22Rv1 (cell line): Measurements from ENCODE around the gene TFDP1.

Source experiments
- H3K27ac ChIP-seq: fragments of 450-650 bp; 2 replicates; pipeline ENCODE4 v1.5.1; 2017
- ZFX ChIP-seq: fragments of 450-650 bp; IDR thresholded peaks from 2 replicates; pipeline ENCODE4 v1.6.1; 2017; ENCODE audit warnings: antibody characterized with exemption, borderline replicate concordance
- TF ChIP-seq, protein P1 (sequence below): fragments of 450-650 bp; IDR thresholded peaks from 2 replicates; pipeline ENCODE4 v1.5.1; 2017; ENCODE audit warnings: mild to moderate bottlenecking

The TFDP1 gene

DNA sequence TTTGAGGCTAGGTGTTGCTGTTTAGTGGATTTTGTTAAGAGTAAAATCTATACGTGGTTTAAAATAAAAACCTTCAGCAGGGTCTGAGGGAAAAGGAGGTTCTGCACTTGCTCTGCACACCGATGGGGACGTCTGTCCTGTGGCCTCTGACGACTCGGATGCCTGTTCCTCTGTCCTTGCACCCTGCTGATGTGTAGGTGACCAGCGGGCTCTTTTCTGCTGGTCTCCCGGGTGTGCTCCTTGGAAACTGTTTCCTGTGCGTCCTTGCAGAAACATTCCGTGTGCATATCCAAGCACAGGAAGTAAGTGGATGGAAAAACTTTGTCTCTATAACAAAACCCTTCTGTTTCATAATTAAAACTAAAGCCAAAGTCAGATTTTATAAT lies 69.6 kb downstream of the TFDP1 start:
- H3K27ac ChIP-seq: no peak overlapping the region
- TF ChIP-seq ZFX: no peak
- TF ChIP-seq, protein P1, sequence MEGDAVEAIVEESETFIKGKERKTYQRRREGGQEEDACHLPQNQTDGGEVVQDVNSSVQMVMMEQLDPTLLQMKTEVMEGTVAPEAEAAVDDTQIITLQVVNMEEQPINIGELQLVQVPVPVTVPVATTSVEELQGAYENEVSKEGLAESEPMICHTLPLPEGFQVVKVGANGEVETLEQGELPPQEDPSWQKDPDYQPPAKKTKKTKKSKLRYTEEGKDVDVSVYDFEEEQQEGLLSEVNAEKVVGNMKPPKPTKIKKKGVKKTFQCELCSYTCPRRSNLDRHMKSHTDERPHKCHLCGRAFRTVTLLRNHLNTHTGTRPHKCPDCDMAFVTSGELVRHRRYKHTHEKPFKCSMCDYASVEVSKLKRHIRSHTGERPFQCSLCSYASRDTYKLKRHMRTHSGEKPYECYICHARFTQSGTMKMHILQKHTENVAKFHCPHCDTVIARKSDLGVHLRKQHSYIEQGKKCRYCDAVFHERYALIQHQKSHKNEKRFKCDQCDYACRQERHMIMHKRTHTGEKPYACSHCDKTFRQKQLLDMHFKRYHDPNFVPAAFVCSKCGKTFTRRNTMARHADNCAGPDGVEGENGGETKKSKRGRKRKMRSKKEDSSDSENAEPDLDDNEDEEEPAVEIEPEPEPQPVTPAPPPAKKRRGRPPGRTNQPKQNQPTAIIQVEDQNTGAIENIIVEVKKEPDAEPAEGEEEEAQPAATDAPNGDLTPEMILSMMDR: no peak

DNA sequence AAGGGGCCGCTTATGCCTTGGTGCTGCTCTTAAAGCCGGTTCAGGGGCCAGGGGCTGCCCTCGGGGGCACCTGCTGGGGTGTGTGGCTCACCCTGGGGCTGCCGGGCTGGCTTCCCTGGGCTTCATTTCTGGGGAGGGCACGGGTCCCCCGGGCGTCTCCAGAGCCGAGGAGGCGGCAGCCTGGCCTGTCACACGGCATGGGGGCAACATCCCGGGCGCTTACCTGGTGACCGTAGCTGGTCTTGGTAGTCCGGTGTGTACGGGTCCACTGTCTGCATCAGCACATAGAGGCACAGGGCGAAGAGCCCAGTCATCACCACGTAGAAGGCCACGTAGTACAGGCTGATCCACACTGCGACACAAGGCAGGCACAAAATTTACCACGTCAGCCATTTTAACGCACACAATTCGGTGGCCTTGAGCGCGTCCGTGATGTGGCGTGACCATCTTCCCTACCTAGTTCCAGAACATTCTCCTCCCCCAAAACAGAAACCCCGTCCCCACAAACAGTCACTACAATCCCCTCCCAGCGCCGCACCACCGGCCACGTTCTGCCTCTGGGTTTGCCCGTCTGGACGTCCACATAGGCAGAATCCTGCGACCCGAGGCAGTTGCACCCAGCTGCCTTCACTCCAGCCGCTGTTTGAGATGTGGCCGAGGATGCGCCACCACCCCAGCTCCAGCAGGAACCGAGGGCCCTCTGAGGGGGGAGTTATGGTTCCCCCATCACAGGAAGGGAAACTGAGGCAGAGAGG lies 70.2 kb downstream of the TFDP1 start:
- TF ChIP-seq ZFX: no peak
- TF ChIP-seq, protein P1: no peak
- no peak overlapping the region for H3K27ac ChIP-seq

DNA sequence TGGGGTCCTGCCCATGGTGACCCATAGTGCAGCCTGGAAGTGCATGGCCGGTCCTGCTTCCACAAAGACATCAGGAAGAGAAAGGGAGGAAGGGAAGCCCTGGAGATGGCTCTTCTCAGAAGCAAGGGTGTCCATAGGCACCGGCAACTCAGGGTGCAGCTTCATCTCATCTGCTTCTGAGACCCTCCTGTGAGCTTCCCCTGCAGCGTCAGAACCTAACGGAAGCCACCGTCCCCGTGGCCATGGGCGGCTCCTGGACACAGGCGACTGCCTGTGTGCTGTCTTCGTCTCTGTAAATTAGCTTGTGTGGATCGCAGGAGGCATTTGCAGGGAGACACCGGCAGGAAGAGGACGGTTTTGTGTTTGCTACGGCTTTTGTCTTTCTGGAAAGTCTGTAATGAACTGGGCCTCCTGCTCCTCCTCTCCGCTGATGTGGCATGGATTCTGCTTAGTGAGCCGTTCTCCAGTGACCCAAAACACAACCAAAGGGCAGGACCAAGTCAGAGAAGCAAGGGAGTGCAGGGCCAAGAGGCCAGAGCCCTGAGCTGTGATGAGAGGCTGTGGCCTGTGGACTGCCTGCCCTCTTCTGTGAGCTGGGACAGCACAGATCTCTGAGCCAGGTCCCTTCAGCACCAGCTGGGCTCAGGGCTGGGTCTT lies 70.9 kb downstream of the TFDP1 start:
- no peak overlapping the region for H3K27ac ChIP-seq
- TF ChIP-seq, protein P1: no peak
- no peak for TF ChIP-seq ZFX

DNA sequence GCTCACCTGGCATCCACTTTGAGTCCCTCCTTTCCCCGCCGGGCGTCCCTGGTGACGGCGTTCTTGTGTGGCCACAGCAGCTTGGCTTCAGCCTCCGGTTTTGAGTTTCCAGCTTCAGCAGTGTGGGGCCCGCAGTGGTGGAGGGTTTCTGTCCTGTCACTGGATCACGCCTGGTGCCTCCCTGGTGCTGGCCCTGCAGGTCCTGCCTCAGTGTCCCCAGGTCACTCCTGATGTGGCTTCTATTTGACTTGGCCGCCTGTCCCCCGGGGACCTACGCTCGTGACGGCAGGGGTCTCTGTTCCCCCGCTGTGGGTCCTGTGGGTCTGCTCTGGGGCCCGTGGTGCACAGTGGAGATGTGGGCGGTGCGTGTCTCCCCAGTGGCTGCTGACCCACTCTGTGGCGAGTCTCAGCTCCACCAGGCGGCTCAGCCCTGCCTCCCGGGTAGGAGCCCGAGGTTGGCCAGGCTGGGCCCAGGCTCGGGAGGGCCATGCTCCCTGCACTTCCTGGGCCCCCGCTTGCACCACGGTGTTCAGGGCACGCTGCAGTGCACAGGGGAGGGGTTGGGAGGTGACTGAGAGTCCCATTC lies 71.5 kb downstream of the TFDP1 start:
- TF ChIP-seq, protein P1: no peak
- no peak for TF ChIP-seq ZFX
- no peak overlapping the region for H3K27ac ChIP-seq

DNA sequence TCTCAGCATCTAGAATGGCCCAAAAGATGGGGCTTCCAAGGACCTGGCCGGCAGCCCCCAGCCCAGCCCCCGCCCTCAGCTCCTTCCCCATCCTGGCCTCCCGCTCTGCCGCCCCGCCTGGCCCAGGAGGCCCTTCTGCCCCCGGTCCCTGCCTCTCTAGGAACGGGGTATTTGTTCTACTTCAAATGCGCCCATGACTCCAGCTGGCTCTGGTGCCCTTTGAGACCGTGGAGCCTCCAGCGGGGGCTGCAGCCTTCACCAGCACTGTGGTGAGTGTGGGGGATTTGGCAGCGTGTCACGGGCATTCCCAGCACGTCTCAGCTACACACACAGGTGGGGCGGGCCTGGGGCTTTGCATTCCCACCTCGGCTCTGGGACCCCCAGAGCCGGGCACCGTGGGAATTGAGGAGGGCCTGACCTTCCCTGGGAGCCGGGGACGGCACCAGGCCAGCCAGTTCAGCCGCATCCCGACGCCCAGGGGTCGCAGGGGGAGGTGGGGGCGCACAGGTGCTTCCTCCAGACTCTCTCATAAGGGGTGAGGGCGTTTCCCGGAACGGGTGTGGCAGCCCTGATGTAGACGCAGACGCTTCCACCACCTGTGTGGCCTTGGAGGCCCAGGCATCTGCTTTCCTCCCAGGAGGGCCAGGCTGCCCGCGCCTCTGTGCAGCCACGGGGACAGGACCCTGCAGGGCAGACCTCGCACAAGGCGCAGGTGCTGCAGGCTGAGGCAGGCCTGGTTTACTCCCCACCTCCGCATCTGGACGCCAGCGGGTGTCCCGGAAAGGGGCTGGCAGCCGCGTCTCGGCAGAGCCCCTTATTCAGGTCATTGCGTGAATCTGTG lies 72.5 kb downstream of the TFDP1 start:
- no peak overlapping the region for H3K27ac ChIP-seq
- TF ChIP-seq, protein P1: no peak
- TF ChIP-seq ZFX: no peak

DNA sequence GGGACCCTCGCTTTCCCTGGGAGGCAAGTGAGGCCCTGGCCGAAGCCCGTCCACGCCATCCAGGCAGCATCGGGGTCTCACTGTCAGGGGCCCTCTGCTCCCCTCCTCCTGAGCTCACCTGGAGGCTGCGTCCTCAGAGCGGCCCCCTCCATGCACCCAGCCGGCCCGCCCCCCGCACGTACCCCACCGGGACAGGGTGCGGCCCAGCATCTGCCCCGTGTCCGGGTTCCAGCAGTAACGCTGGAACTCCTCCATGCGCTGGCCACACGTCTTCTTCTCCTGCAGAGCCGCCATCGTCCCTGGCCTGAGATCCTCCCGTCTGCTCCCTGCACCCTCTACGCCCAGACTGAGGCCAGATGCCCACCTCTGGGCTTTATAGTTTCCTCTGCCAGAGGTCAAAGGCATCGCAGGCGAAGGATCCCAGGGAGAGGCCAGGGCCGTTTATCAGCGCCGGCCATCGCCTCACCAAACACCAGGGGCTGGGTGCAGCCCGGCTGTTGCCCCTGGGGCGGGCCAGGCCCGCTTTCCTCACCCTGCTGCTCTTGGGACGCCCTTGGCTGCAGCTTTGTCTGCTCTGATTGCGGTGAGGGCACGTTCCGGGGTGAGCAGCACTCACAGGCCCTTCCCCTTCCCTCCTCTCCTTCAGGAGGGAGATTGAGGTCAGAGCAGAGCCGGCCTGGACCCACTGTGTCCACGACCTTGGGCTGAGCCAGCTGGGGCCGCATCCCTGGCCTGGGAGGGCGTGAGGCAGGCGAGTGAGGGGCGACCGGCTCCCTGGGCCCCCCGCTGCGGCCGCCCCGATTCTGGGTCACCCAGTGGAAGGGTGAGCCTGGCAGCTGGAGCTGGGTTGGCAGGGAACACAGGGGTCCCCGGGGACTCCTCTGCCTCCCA lies 73.5 kb downstream of the TFDP1 start, which contains the start of gene ATP4B:
ATP4B (minus strand) TSS at position 348 of the 891 bp plus-strand sequence; CDS start at position 294, 54 bp downstream.
- no peak within 1 kb of the TSS for H3K27ac ChIP-seq
- TF ChIP-seq, protein P1: no peak
- TF ChIP-seq ZFX: no peak
